Heart left ventricle (tissue), 16 donors: Measurements from ENCODE around the gene TTC34. TPM values are rescaled to one million over a fixed set of nuclear protein-coding genes. Genes with fewer than 3 reads are reported as not detected.

Source experiments
- ATAC-seq, 4 donors: fragments of 200-7000 bp; cut with Tn5 transposase; one replicate each; pipeline ENCODE4 v1.9.1; 2020 to 2022; ENCODE audit warnings: moderate library complexity in 4 of 4, mild to moderate bottlenecking in 3 of 4, moderate number of reproducible peaks in 1 of 4
- DNase-seq, 5 donors: peaks; one replicate each; pipeline ENCODE4 v3.0.0-alpha.2; 2020
- H3K27ac ChIP-seq, 12 donors: fragments of 200-600 bp; sonication (generic) in 4 of 12; one replicate each; pipeline versions ENCODE4 v1.5.0 to v1.8.0; 2016 to 2022; ENCODE audit warnings: mild to moderate bottlenecking in 2 of 12
- H3K27me3 ChIP-seq, 9 donors: fragments of 200-600 bp; sonication (generic) in 2 of 9; one replicate each; pipeline versions ENCODE4 v1.5.1 to v1.8.0; 2016 to 2022; ENCODE audit warnings: mild to moderate bottlenecking in 3 of 9
- H3K36me3 ChIP-seq, 9 donors: fragments of 200-600 bp; sonication (generic) in 2 of 9; one replicate each; pipeline versions ENCODE4 v1.5.0 to v1.8.0; 2018 to 2022; ENCODE audit warnings: mild to moderate bottlenecking in 2 of 9
- H3K4me1 ChIP-seq, 12 donors: fragments of 200-600 bp; sonication (generic) in 4 of 12; one replicate each; pipeline versions ENCODE4 v1.5.0 to v1.8.0; 2016 to 2022; ENCODE audit warnings: mild to moderate bottlenecking in 3 of 12
- H3K4me3 ChIP-seq, 12 donors: fragments of 200-600 bp; sonication (generic) in 4 of 12; one replicate each; pipeline versions ENCODE4 v1.5.0 to v1.8.0; 2017 to 2022; ENCODE audit warnings: mild to moderate bottlenecking in 9 of 12, moderate library complexity in 4 of 12
- H3K9me3 ChIP-seq, 12 donors: fragments of 200-600 bp; sonication (generic) in 4 of 12; one replicate each; pipeline versions ENCODE4 v1.5.0 to v1.8.0; 2016 to 2022; ENCODE audit warnings: mild to moderate bottlenecking in 1 of 12
- POLR2A ChIP-seq, 2 donors: fragments of 450-650 bp; IDR thresholded peaks; one replicate each; pipeline ENCODE4 v1.6.1; 2017; ENCODE audit warnings: antibody characterized with exemption in 2 of 2, mild to moderate bottlenecking in 2 of 2, moderate library complexity in 2 of 2
- WGBS, 4 donors: extraction: QIAGEN DNeasy Blood & Tissue Kit in 2 of 4; methylation state at CpG; one replicate each; pipeline versions ENCODE4 v1.1.5 to v1.1.7; 2013 to 2018; 5-methylcytosine and 5-hydroxymethylcytosine counted together
- intact Hi-C, 10 donors: fragments of 100-400 bp; cut with DNase I; formaldehyde crosslinking; loops; one replicate each; pipeline versions ENCODE4 v1.11.1 to v1.14.2; 2022
- polyA plus RNA-seq, 2 donors: library from polyadenylated mRNA; stranded (reverse); fragments of 200-250 nt; gene quantifications; one replicate each; pipeline ENCODE4 v1.2.3, GENCODE V29; 2013
- total RNA-seq, 9 donors: library from RNA; depleted of rRNA in 2 of 9; stranded (reverse); fragments of >200 nt in 2 of 9; fragmentation: NEBNext Ultra II Directional in 3 of 9; extraction: Animal tissue kit (Norgen Biotek cat#: 25700) in 3 of 9; gene quantifications; one replicate each; pipeline versions ENCODE4 v1.1.0 to v1.2.4, GENCODE V29; 2016 to 2023
- TF ChIP-seq, protein P1 (sequence below), 12 donors: fragments of 200-600 bp; sonication (generic) in 4 of 12; IDR thresholded peaks; one replicate each; pipeline versions ENCODE4 v1.5.0 to v1.8.0; 2018 to 2022; ENCODE audit warnings: antibody characterized with exemption in 12 of 12, mild to moderate bottlenecking in 5 of 12
- donor health status: ischemic (EF 13 %, LVEDD 7.1; RV severe dilation, severe dysfunction).
- donor health status: healthy with polysubstance abuse.
- donor health status: DM: no; HTN: yes; CAD: no.
- donor health status: DM: no; HTN: no; CAD: no.
- donor health status: ischemic (EF 25% LVEDD 6.9; RV normal size, moderate dysfunction).
- donor health status: ischemic (EF 25% LVEDD 5.7; RV mildly dilated, moderate dysfunction).
- donor health status: healthy.
- donor health status: DM: yes; HTN: yes; CAD: no.
- donor health status: ischemic (EF 35%, LVEDD 5.7; RV mildly dilated, moderate dysfunction).
- donor health status: nonischemic (EF 11% LVEDD 7.7; RV severe dilation, severe dysfunction).
- donor health status: DM: yes; HTN: yes; CAD: no.
- donor health status: PGD.
- donor health status: ischemic (EF 29% LVEDD 5.4; RV normal size, mild dysfunction).
- donor health status: nonischemic (EF 23%, LVEDD 6.1; RV moderate dilation, normal function).

TTC34 gene
- total and polyA plus RNA-seq, 11 donors = 0.06 to 0.67 (median 0.42) TPM; not detected in 1

DNA sequence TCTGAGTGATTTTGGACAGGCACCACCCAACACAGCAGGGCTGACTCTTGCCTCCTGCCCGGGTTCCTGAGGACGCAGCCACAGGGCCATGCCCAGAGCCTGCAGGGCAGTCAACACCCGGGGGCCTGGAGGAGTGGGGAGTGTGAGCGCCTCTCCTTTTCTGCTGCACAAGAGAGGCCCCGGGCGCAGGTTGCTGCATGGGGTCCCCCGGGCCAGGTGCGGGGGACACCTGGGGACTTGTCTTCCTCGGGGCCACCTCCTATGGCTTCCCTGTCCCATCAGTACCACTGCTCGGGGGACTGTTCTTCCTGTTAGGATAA, 6.9 kb upstream of the TTC34 start:
- WGBS, 4 donors = 81 to 93% (median 85%) methylated on average over 5 to 10 of the region's 10 CpGs
- intact Hi-C loops = no loop called here
- DNase-seq (no peak), ATAC-seq (peak in 1 of 4 donors; percentile 7)
- no peaks in the 10 kb centered on the region for H3K36me3 ChIP-seq
- H3K27ac ChIP-seq = no peak overlapping the region
- TF ChIP-seq POLR2A (IDR thresholded peaks at IDR 0.05) = no peak
- TF ChIP-seq, protein P1, sequence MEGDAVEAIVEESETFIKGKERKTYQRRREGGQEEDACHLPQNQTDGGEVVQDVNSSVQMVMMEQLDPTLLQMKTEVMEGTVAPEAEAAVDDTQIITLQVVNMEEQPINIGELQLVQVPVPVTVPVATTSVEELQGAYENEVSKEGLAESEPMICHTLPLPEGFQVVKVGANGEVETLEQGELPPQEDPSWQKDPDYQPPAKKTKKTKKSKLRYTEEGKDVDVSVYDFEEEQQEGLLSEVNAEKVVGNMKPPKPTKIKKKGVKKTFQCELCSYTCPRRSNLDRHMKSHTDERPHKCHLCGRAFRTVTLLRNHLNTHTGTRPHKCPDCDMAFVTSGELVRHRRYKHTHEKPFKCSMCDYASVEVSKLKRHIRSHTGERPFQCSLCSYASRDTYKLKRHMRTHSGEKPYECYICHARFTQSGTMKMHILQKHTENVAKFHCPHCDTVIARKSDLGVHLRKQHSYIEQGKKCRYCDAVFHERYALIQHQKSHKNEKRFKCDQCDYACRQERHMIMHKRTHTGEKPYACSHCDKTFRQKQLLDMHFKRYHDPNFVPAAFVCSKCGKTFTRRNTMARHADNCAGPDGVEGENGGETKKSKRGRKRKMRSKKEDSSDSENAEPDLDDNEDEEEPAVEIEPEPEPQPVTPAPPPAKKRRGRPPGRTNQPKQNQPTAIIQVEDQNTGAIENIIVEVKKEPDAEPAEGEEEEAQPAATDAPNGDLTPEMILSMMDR (IDR thresholded peaks at IDR 0.05) = no peak
- no peaks in the 10 kb centered on the region for H3K4me1 ChIP-seq
- H3K4me3 ChIP-seq = no peak overlapping the region
- H3K27me3 ChIP-seq = peaks cover 0 to 56% (median 4%) of the 10 kb centered on the region in 9 donors
- H3K9me3 ChIP-seq = peaks cover 0 to 15% (median 0%) of the 10 kb centered on the region in 12 donors

DNA sequence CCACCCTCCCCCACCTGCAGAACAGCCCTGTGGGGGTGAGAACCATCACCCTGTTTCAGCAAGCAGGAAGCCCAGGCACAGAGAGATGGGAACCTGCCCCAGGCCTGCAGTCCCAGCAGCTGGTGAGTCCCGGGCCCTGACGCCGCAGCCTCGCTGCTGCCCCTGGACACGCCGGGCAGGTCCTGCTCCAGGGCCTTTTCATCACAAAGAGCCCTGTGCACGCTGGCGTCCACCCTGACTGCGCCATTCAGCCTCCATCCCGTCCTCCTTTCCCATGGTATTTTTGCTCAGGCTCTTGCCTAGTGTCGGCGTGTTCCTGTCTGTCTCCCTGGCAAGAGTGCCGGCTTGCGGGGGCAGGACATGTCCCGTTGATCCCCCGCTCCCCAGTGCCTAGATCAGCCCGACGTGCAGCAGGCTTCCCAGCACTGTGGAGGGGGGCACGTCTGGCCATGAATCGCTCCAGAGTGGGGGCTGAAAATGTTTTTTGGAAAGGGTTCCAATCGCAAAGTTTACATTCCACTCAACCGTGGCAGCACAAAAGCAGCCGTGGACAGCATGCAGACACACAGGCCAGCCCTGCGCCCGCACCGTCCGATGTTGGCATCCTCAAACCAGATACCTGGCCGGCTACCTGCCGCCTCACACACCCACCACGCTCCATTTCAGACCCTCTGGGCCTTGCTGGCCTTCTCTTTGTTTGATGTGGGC, 6.3 kb upstream of the TTC34 start:
- peaks cover 0 to 58% (median 5%) of the 10 kb centered on the region in 9 donors for H3K27me3 ChIP-seq
- WGBS, 4 donors = 78 to 82% (median 79%) methylated on average over 27 to 30 of the region's 30 CpGs
- H3K36me3 ChIP-seq = no peaks in the 10 kb centered on the region
- no peak overlapping the region for H3K4me3 ChIP-seq
- H3K27ac ChIP-seq = no peak overlapping the region
- ATAC-seq (no peak), DNase-seq (no peak)
- no peaks in the 10 kb centered on the region for H3K4me1 ChIP-seq
- TF ChIP-seq, protein P1 (IDR thresholded peaks at IDR 0.05) = no peak
- no peak for TF ChIP-seq POLR2A (IDR thresholded peaks at IDR 0.05)
- intact Hi-C loops = no loop called here
- H3K9me3 ChIP-seq = peaks cover 0 to 10% (median 0%) of the 10 kb centered on the region in 12 donors

DNA sequence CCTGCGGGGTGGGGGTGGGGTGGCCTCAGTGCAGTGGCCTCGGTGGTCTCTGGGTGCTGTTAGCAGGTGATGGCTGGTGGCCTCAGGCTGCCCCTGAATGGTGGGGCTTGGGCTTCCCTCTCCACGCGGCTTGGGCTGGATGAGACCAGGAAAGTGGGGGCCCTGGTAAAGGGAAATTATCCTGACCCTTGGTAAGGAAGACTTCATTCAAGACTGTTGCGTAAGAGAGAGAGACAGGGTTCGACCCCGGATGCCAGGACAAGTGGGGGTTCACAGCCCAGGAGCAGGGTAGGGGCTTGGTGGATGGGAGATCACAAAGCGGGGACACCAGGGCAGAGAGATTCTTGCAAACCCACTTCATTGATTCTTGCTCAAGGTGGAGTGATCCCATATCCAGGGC, 5.5 kb upstream of the TTC34 start:
- H3K4me1 ChIP-seq = no peaks in the 10 kb centered on the region
- no peak overlapping the region for H3K4me3 ChIP-seq
- TF ChIP-seq POLR2A (IDR thresholded peaks at IDR 0.05) = no peak
- peaks cover 0 to 2% (median 0%) of the 10 kb centered on the region in 12 donors for H3K9me3 ChIP-seq
- ATAC-seq (no peak), DNase-seq (peak in 1 of 5 donors; percentile 28)
- intact Hi-C loops = no loop called here
- peaks cover 0 to 60% (median 6%) of the 10 kb centered on the region in 9 donors for H3K27me3 ChIP-seq
- H3K27ac ChIP-seq = no peak overlapping the region
- 73 to 81% (median 79%) methylated on average over 8 of the region's 8 CpGs for WGBS, 4 donors
- no peaks in the 10 kb centered on the region for H3K36me3 ChIP-seq

DNA sequence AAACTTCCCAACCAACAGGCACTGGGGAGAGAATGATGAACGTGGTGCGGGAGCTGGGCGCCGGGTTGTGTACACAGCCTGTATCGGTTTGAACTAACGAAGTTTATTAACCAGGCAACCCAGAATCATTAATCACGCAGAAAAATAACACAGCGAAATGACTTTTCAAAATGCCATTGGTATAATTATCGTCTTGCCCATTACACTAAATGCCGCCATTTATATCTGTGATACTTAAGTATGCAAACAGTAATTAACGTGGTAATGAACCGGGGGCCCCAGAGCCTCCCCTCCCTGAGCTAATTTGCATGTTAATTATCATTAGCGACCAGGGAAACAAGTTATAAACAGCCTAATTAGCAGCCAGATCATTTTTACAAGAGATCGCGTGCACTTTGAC, 5.1 kb upstream of the TTC34 start:
- Histone ChIP-seq H3K9me3 (no peaks in the 10 kb centered on the region), H3K36me3 (no peaks in the 10 kb centered on the region), H3K27me3 (peaks cover 0 to 65% (median 9%) of the 10 kb centered on the region in 9 donors), H3K27ac (no peak overlapping the region), H3K4me3 (no peak overlapping the region), H3K4me1 (peaks cover 0 to 2% (median 0%) of the 10 kb centered on the region in 12 donors)
- intact Hi-C loops = no loop called here
- TF ChIP-seq, protein P1 (IDR thresholded peaks at IDR 0.05) = no peak
- TF ChIP-seq POLR2A (IDR thresholded peaks at IDR 0.05) = no peak
- 71 to 77% (median 75%) methylated on average over 15 of the region's 15 CpGs for WGBS, 4 donors
- no peak for DNase-seq
- no peak for ATAC-seq
